ENCODE results near the gene MLLT1.

DNA sequence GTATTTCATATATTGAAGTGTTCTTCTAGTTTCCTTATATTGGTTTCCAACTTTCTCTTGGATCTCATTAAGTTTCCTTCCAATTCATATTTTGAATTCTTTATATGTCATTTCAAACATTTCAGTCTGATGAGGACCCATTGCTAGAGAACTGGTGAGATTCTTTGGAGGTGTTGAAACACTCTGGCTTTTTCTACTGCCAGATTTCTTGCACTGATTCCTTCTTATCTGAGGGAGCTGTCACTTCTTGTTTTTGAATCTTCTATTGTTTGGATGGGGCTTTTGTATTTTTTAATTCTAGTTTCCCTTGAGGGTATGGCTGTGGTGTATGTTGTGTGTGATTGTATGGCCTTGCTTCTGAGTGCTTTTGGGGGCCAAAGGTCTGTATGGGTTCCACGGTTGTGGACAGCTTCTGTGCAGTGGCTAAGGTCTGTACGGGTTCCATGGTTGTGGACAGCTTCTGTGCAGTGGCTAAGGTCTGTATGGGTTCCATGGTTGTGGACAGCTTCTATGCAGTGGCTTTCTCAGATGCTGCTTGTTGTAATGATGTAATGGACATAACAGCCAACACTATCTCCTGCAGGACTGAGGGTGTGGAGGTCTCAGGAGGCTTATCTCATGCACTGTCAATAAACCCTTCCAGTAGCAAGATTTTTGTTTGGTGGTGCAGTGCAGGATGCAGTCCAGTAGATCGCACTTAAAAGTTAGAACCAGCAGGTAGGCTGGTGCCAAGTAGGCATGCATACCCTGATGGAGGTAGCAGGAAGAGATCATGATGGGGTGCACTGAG is 107.5 kb downstream of the MLLT1 start:
- TF ChIP-seq PAX5 (IDR thresholded peaks at IDR 0.05; ENCODE audit: insufficient read depth, low read length, severe bottlenecking): no peak
- no peak for TF ChIP-seq POLR2A (IDR thresholded peaks at IDR 0.05; ENCODE audit: low read depth, low read length)
- TF ChIP-seq TAF1 (IDR thresholded peaks at IDR 0.05; ENCODE audit: low read depth, low read length): no peak

Measured in GM12891 (cell line).